HCT116 (cell line): ENCODE results near the gene TM9SF4. TPM values are rescaled to one million over a fixed set of nuclear protein-coding genes. Genes with fewer than 3 reads are reported as not detected.

ENCODE experiments used
- ATAC-seq: fragments of 200-7000 bp; cut with Tn5 transposase; 2 replicates; pipeline ENCODE4 v1.9.1; 2020; ENCODE audit warnings: mild to moderate bottlenecking, moderate library complexity
- BruUV-seq: library from RNA; stranded (reverse); fragments of 400-500 nt; replicated peaks from 2 replicates; lab custom pipeline; 2021; lab: Mats Ljungman, UMichigan
- CTCF ChIA-PET: fragments of 300-600 bp; sonication (Branson Sonifier 250); formaldehyde crosslinking; loops from one replicate; lab custom pipeline; 2021; ENCODE audit warnings: antibody characterized with exemption; lab: Charles Lee
- POLR2A ChIA-PET: fragments of 300-600, 350-600 bp; sonication (Branson Sonifier 250); formaldehyde crosslinking; loops from one replicate; lab custom pipeline; 2021; ENCODE audit warnings: antibody characterized with exemption; lab: Charles Lee
- RAD21 ChIA-PET, 2 experiments: fragments of 300-600 bp; sonication (Branson Sonifier 250); formaldehyde crosslinking; loops; one replicate each; lab custom pipeline; 2023; ENCODE audit warnings: low total read pairs in 2 of 2; ENCODE audit not compliant: uncharacterized antibody in 2 of 2, unreplicated experiment in 2 of 2, low non-redundant PET in 1 of 2; lab: Charles Lee
- DNase-seq: peaks from one replicate; pipeline ENCODE4 v3.0.0-alpha.2; 2010; ENCODE audit warnings: low read depth, low spot score
- H2AFZ ChIP-seq: fragments of 200-600 bp; shearing (Covaris generic), sonication (generic); 2 replicates; pipeline ENCODE4 v1.6.1; 2017; ENCODE audit warnings: low read depth, mixed run types, mixed read lengths, antibody characterized with exemption, low read length; ENCODE audit not compliant: poor library complexity, severe bottlenecking
- H3K27ac ChIP-seq: 2 replicates; pipeline ENCODE4 v1.5.1; 2012; ENCODE audit warnings: low read depth, low read length
- H3K27me3 ChIP-seq: fragments of 200-600 bp; sonication (generic); 2 replicates; pipeline ENCODE4 v1.6.1; 2016; ENCODE audit warnings: mixed run types, low read length, mixed read lengths; ENCODE audit not compliant: insufficient read depth
- H3K36me3 ChIP-seq, 2 experiments: fragments of 200-500 bp in 1 of 2; fragments of 200-600 bp in 1 of 2; sonication (Bioruptor generic) in 1 of 2; sonication (generic) in 1 of 2; 2 replicates each; pipeline versions ENCODE4 v1.5.1 to v1.6.1; 2014 to 2016; ENCODE audit warnings: low read length in 2 of 2, inconsistent platforms in 1 of 2, mixed read lengths in 1 of 2, mixed run types in 1 of 2; ENCODE audit not compliant: insufficient read depth in 2 of 2, control insufficient read depth in 1 of 2
- H3K4me1 ChIP-seq, 2 experiments: fragments of 200-600 bp in 1 of 2; sonication (generic) in 1 of 2; 2 replicates each; pipeline versions ENCODE4 v1.5.1 to v1.6.1; 2012 to 2017; ENCODE audit warnings: low read length in 2 of 2, inconsistent platforms in 1 of 2, mild to moderate bottlenecking in 1 of 2, mixed read lengths in 1 of 2, mixed run types in 1 of 2, moderate library complexity in 1 of 2; ENCODE audit not compliant: insufficient read depth in 2 of 2, control insufficient read depth in 1 of 2
- H3K4me2 ChIP-seq: fragments of 200-600 bp; sonication (generic); 2 replicates; pipeline ENCODE4 v1.6.1; 2017; ENCODE audit warnings: mixed run types, low read length, mixed read lengths
- H3K4me3 ChIP-seq, 2 experiments: fragments of 200-600 bp in 1 of 2; sonication (generic) in 1 of 2; replicated peaks in 1 of 2; 2 replicates each; pipeline ENCODE4 v1.5.1; 2011 to 2016; ENCODE audit warnings: low read length in 2 of 2, control low read depth in 1 of 2, low read depth in 1 of 2, mild to moderate bottlenecking in 1 of 2, mixed read lengths in 1 of 2, mixed run types in 1 of 2
- H3K79me2 ChIP-seq: fragments of 200-600 bp; sonication (generic); 2 replicates; pipeline ENCODE4 v1.6.1; 2017; ENCODE audit warnings: mild to moderate bottlenecking, mixed run types, low read length, moderate library complexity, mixed read lengths; ENCODE audit not compliant: insufficient read depth
- H3K9ac ChIP-seq: fragments of 200-600 bp; sonication (generic); 2 replicates; pipeline ENCODE4 v1.6.1; 2016; ENCODE audit warnings: low read length, mixed read lengths
- H3K9me2 ChIP-seq: fragments of 200-600 bp; sonication (generic), shearing (Covaris generic); 2 replicates; pipeline ENCODE4 v1.6.1; 2017; ENCODE audit warnings: mixed run types, mild to moderate bottlenecking, moderate library complexity; ENCODE audit not compliant: insufficient read depth
- H3K9me3 ChIP-seq, 2 experiments: fragments of 200-500 bp in 1 of 2; fragments of 200-600 bp in 1 of 2; sonication (Bioruptor generic) in 1 of 2; sonication (generic) in 1 of 2; 2 replicates each; pipeline ENCODE4 v1.6.1; 2014 to 2017; ENCODE audit warnings: low read length in 2 of 2, mixed read lengths in 2 of 2, inconsistent platforms in 1 of 2, low read depth in 1 of 2, mild to moderate bottlenecking in 1 of 2, mixed run types in 1 of 2, moderate library complexity in 1 of 2; ENCODE audit not compliant: control insufficient read depth in 1 of 2, insufficient read depth in 1 of 2
- H4K20me1 ChIP-seq: fragments of 200-600 bp; sonication (generic), shearing (Covaris generic); 2 replicates; pipeline ENCODE4 v1.6.1; 2017; ENCODE audit warnings: mixed run types, mild to moderate bottlenecking, moderate library complexity; ENCODE audit not compliant: insufficient read depth
- CEBPB ChIP-seq: IDR thresholded peaks from 2 replicates; pipeline ENCODE4 v1.6.1; 2012; ENCODE audit warnings: low read depth
- EGR1 ChIP-seq: IDR thresholded peaks from 2 replicates; pipeline ENCODE4 v1.6.1; 2012; ENCODE audit warnings: low read depth
- EZH2 ChIP-seq: fragments of 200-600 bp; sonication (generic); IDR thresholded peaks from 2 replicates; pipeline ENCODE4 v1.6.1; 2017; ENCODE audit warnings: antibody characterized with exemption, mixed run types
- EZH2phosphoT487 ChIP-seq: fragments of 200-600 bp; IDR thresholded peaks from 2 replicates; pipeline ENCODE4 v1.6.1; 2018; ENCODE audit warnings: antibody characterized with exemption, borderline replicate concordance
- JUND ChIP-seq: IDR thresholded peaks from 2 replicates; pipeline ENCODE4 v1.6.1; 2012
- POLR2A ChIP-seq: IDR thresholded peaks from 2 replicates; pipeline ENCODE4 v1.7.0; 2011; ENCODE audit warnings: borderline replicate concordance; ENCODE audit not compliant: insufficient read depth, insufficient read length; ENCODE audit errors: extremely low read depth
- SIN3A ChIP-seq: IDR thresholded peaks from 2 replicates; pipeline ENCODE4 v1.6.1; 2012; ENCODE audit warnings: low read depth
- SP1 ChIP-seq: IDR thresholded peaks from 2 replicates; pipeline ENCODE4 v1.6.1; 2012; ENCODE audit warnings: low read depth
- SRF ChIP-seq: IDR thresholded peaks from 2 replicates; pipeline ENCODE4 v1.6.1; 2012; ENCODE audit warnings: low read depth
- TCF7L2 ChIP-seq: IDR thresholded peaks from 2 replicates; pipeline ENCODE4 v1.7.0; 2011; ENCODE audit warnings: borderline replicate concordance, inconsistent platforms; ENCODE audit not compliant: insufficient read depth, insufficient read length; ENCODE audit errors: extremely low read depth
- YY1 ChIP-seq: IDR thresholded peaks from 2 replicates; pipeline ENCODE4 v1.6.1; 2011; ENCODE audit warnings: low read length, low read depth, moderate library complexity, mild to moderate bottlenecking; ENCODE audit not compliant: insufficient replicate concordance; ENCODE audit errors: extremely low read depth
- ZBTB33 ChIP-seq: IDR thresholded peaks from 2 replicates; pipeline ENCODE4 v1.6.1; 2011; ENCODE audit warnings: mild to moderate bottlenecking, low read length, moderate library complexity; ENCODE audit not compliant: insufficient replicate concordance; ENCODE audit errors: extremely low read depth
- intact Hi-C: fragments of 100-400 bp; cut with micrococcal nuclease; formaldehyde crosslinking; loops from 2 replicates; pipeline ENCODE4 v1.10.0; 2022
- total RNA-seq: library from RNA; stranded (reverse); gene quantifications from one replicate; pipeline ENCODE4 v1.2.1, GENCODE V29; 2021; ENCODE audit not compliant: unreplicated experiment
- TF ChIP-seq, protein P1 (sequence below): IDR thresholded peaks from 2 replicates; pipeline ENCODE4 v1.6.1; 2012; ENCODE audit warnings: low read depth
- TF ChIP-seq, protein P2 (sequence below): IDR thresholded peaks from 2 replicates; pipeline ENCODE4 v1.6.1; 2012
- TF ChIP-seq, protein P3 (sequence below): IDR thresholded peaks from 2 replicates; pipeline ENCODE4 v1.6.1; 2012

TM9SF4 gene
- total RNA-seq, 1 experiment from 2014 or later = 51.2 TPM

GRCh38 chr20:32153156-32153665, 43.7 kb downstream of the TM9SF4 start:
- TF ChIP-seq, protein P1, sequence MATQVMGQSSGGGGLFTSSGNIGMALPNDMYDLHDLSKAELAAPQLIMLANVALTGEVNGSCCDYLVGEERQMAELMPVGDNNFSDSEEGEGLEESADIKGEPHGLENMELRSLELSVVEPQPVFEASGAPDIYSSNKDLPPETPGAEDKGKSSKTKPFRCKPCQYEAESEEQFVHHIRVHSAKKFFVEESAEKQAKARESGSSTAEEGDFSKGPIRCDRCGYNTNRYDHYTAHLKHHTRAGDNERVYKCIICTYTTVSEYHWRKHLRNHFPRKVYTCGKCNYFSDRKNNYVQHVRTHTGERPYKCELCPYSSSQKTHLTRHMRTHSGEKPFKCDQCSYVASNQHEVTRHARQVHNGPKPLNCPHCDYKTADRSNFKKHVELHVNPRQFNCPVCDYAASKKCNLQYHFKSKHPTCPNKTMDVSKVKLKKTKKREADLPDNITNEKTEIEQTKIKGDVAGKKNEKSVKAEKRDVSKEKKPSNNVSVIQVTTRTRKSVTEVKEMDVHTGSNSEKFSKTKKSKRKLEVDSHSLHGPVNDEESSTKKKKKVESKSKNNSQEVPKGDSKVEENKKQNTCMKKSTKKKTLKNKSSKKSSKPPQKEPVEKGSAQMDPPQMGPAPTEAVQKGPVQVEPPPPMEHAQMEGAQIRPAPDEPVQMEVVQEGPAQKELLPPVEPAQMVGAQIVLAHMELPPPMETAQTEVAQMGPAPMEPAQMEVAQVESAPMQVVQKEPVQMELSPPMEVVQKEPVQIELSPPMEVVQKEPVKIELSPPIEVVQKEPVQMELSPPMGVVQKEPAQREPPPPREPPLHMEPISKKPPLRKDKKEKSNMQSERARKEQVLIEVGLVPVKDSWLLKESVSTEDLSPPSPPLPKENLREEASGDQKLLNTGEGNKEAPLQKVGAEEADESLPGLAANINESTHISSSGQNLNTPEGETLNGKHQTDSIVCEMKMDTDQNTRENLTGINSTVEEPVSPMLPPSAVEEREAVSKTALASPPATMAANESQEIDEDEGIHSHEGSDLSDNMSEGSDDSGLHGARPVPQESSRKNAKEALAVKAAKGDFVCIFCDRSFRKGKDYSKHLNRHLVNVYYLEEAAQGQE = no peak
- no peak for TF ChIP-seq EZH2phosphoT487
- no peak for TF ChIP-seq SIN3A
- no peak for TF ChIP-seq SP1
- no peak for TF ChIP-seq YY1
- Histone ChIP-seq H3K4me1 (no peaks in the 10 kb centered on the region), H3K4me3 (no peak overlapping the region), H3K4me2 (no peak overlapping the region), H3K79me2 (no peaks in the 10 kb centered on the region), H3K9ac (no peak overlapping the region), H3K27ac (no peak overlapping the region), H3K9me2 (no peaks in the 10 kb centered on the region), H3K27me3 (no peaks in the 10 kb centered on the region), H3K9me3 (no peaks in the 10 kb centered on the region), H3K36me3 (peaks cover 28% of the 10 kb centered on the region in 2 experiments), H4K20me1 (no peaks in the 10 kb centered on the region), H2AFZ (no peak overlapping the region)
- ChIA-PET POLR2A (no interaction called here), CTCF (no interaction called here), RAD21 (interaction anchor here in 1 of 2 experiments (0.9 kb wide), 1 partner anchor 24 kb away, joined by 4 read pairs; no protein-coding TSS in a partner anchor)
- BruUV-seq = no TSS peak
- intact Hi-C loops = loop anchor here (10.0 kb wide), 1 partner anchor 62 kb away; no protein-coding TSS in a partner anchor
- ATAC-seq (no peak), DNase-seq (no peak)

GRCh38 chr20:32153771-32154170, 44.3 kb downstream of the TM9SF4 start:
- POLR2A ChIA-PET = no interaction called here

More at GRCh38 chr20:32153771-32154170, 44.3 kb downstream of the TM9SF4 start:
- ChIA-PET CTCF (no interaction called here), RAD21 (no interaction called here)
- ATAC-seq = no peak
- Histone ChIP-seq H3K27me3 (no peaks in the 10 kb centered on the region), H3K9me2 (no peaks in the 10 kb centered on the region), H3K36me3 (peaks cover 25 to 29% of the 10 kb centered on the region in 2 experiments), H3K9me3 (no peaks in the 10 kb centered on the region), H3K9ac (no peak overlapping the region), H3K4me3 (no peak overlapping the region), H4K20me1 (no peaks in the 10 kb centered on the region), H3K4me1 (no peaks in the 10 kb centered on the region), H3K4me2 (no peak overlapping the region), H3K27ac (no peak overlapping the region), H2AFZ (no peak overlapping the region), H3K79me2 (no peaks in the 10 kb centered on the region)
- no TSS peak for BruUV-seq
- intact Hi-C loops = loop anchor here (10.0 kb wide), 1 partner anchor 61 kb away; no protein-coding TSS in a partner anchor
- TF ChIP-seq EGR1 (no peak), YY1 (no peak), ZBTB33 (no peak), SRF (no peak), POLR2A (no peak), TCF7L2 (no peak), JUND (no peak), CEBPB (no peak), SIN3A (no peak), EZH2 (no peak), EZH2phosphoT487 (no peak)
- TF ChIP-seq, protein P2, sequence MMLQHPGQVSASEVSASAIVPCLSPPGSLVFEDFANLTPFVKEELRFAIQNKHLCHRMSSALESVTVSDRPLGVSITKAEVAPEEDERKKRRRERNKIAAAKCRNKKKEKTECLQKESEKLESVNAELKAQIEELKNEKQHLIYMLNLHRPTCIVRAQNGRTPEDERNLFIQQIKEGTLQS = no peak
- TF ChIP-seq, protein P3, sequence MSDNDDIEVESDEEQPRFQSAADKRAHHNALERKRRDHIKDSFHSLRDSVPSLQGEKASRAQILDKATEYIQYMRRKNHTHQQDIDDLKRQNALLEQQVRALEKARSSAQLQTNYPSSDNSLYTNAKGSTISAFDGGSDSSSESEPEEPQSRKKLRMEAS = no peak
- no peak for DNase-seq
